ENCODE data around the gene TRIM44.

Gene TRIM44

GRCh38 chr11:35792148-35792845, 129.7 kb downstream of the TRIM44 start:
- Histone ChIP-seq H3K4me1 (peaks cover 0 to 7% (median 0%) of the 10 kb centered on the region in 10 experiments; a peak in 2 of 20 replicates), H3K9ac (no peak overlapping the region), H3K27ac (no peak overlapping the region), H3K4me2 (no peak overlapping the region), H4K20me1 (peaks cover 5 to 84% (median 18%) of the 10 kb centered on the region in 11 experiments; a peak in 14 of 22 replicates), H3K9me3 (replicated peaks in 1 of 11) (no peaks in the 10 kb centered on the region), H3K36me3 (peaks cover 9 to 69% (median 38%) of the 10 kb centered on the region in 11 experiments; a peak in 19 of 22 replicates), H3K27me3 (no peaks in the 10 kb centered on the region), H3K4me3 (no peak overlapping the region)
- TF ChIP-seq Cebpa-rat (IDR thresholded peaks at IDR 0.05), result no peak

GRCh38 chr11:35792846-35793192, 130.2 kb downstream of the TRIM44 start:
- no peaks in the 10 kb centered on the region for H3K27me3 ChIP-seq
- no peak overlapping the region for H3K27ac ChIP-seq
- no peak for TF ChIP-seq Cebpa-rat (IDR thresholded peaks at IDR 0.05)
- no peak overlapping the region for H3K4me2 ChIP-seq
- peaks cover 0 to 7% (median 0%) of the 10 kb centered on the region in 10 experiments; a peak in 2 of 20 replicates for H3K4me1 ChIP-seq
- H3K9ac ChIP-seq, result no peak overlapping the region
- H3K9me3 ChIP-seq (replicated peaks in 1 of 11), result no peaks in the 10 kb centered on the region
- peaks cover 9 to 70% (median 41%) of the 10 kb centered on the region in 11 experiments; a peak in 19 of 22 replicates for H3K36me3 ChIP-seq
- no peak overlapping the region for H3K4me3 ChIP-seq
- peaks cover 2 to 79% (median 18%) of the 10 kb centered on the region in 11 experiments; a peak in 14 of 22 replicates for H4K20me1 ChIP-seq

- Histone ChIP-seq H3K4me3 (no peak overlapping the region), H3K4me1 (peaks cover 0 to 7% (median 0%) of the 10 kb centered on the region in 10 experiments; a peak in 2 of 20 replicates), H3K27me3 (no peaks in the 10 kb centered on the region), H4K20me1 (peaks cover 0 to 69% (median 17%) of the 10 kb centered on the region in 11 experiments; a peak in 13 of 22 replicates), H3K27ac (no peak overlapping the region), H3K9me3 (replicated peaks in 1 of 11) (peaks cover 2 to 6% (median 5%) of the 10 kb centered on the region in 11 experiments; a peak in 13 of 22 replicates), H3K36me3 (peaks cover 15 to 83% (median 54%) of the 10 kb centered on the region in 11 experiments; a peak in 21 of 22 replicates), H3K9ac (no peak overlapping the region), H3K4me2 (no peak overlapping the region)
- no peak for TF ChIP-seq Cebpa-rat (IDR thresholded peaks at IDR 0.05)
These were observed 131.8 kb downstream of the TRIM44 start for GRCh38 chr11:35794333-35794732.

GRCh38 chr11:35794850-35795249, 132.3 kb downstream of the TRIM44 start:
- Histone ChIP-seq H3K4me3 (no peak overlapping the region), H3K9me3 (replicated peaks in 1 of 11) (peaks cover 7 to 11% (median 10%) of the 10 kb centered on the region in 11 experiments; a peak in 18 of 22 replicates), H4K20me1 (peaks cover 0 to 64% (median 12%) of the 10 kb centered on the region in 11 experiments; a peak in 12 of 22 replicates), H3K9ac (no peak overlapping the region), H3K27me3 (no peaks in the 10 kb centered on the region), H3K4me2 (no peak overlapping the region), H3K4me1 (peaks cover 0 to 7% (median 0%) of the 10 kb centered on the region in 10 experiments; a peak in 2 of 20 replicates), H3K36me3 (peaks cover 19 to 88% (median 58%) of the 10 kb centered on the region in 11 experiments; a peak in 21 of 22 replicates), H3K27ac (no peak overlapping the region)
- no peak for TF ChIP-seq Cebpa-rat (IDR thresholded peaks at IDR 0.05)

GRCh38 chr11:35796562-35796961, 134.0 kb downstream of the TRIM44 start:
- H3K36me3 ChIP-seq, result peaks cover 23 to 79% (median 51%) of the 10 kb centered on the region in 11 experiments; a peak in 21 of 22 replicates
- peaks cover 0 to 57% (median 10%) of the 10 kb centered on the region in 11 experiments; a peak in 11 of 22 replicates for H4K20me1 ChIP-seq
- peaks cover 11 to 18% (median 14%) of the 10 kb centered on the region in 11 experiments; a peak in 18 of 22 replicates for H3K9me3 ChIP-seq (replicated peaks in 1 of 11)
- H3K27me3 ChIP-seq, result no peaks in the 10 kb centered on the region
- no peak for TF ChIP-seq Cebpa-rat (IDR thresholded peaks at IDR 0.05)
- H3K4me3 ChIP-seq, result no peak overlapping the region
- H3K4me2 ChIP-seq, result no peak overlapping the region
- H3K9ac ChIP-seq, result no peak overlapping the region
- peaks cover 5 to 20% (median 11%) of the 10 kb centered on the region in 10 experiments; a peak in 16 of 20 replicates for H3K4me1 ChIP-seq
- H3K27ac ChIP-seq, result no peak overlapping the region

- H3K4me1 ChIP-seq, result peaks cover 5 to 20% (median 11%) of the 10 kb centered on the region in 10 experiments; a peak in 16 of 20 replicates
- TF ChIP-seq Cebpa-rat (IDR thresholded peaks at IDR 0.05), result no peak
- no peak overlapping the region for H3K27ac ChIP-seq
- no peak overlapping the region for H3K4me2 ChIP-seq
- peaks cover 0 to 48% (median 10%) of the 10 kb centered on the region in 11 experiments; a peak in 10 of 22 replicates for H4K20me1 ChIP-seq
- H3K9ac ChIP-seq, result no peak overlapping the region
- no peak overlapping the region for H3K4me3 ChIP-seq
- H3K36me3 ChIP-seq, result peaks cover 22 to 74% (median 44%) of the 10 kb centered on the region in 11 experiments; a peak in 20 of 22 replicates
- no peaks in the 10 kb centered on the region for H3K27me3 ChIP-seq
- peaks cover 11 to 18% (median 14%) of the 10 kb centered on the region in 11 experiments; a peak in 18 of 22 replicates for H3K9me3 ChIP-seq (replicated peaks in 1 of 11)
These were observed 135.8 kb downstream of the TRIM44 start for GRCh38 chr11:35798423-35798822.

- Histone ChIP-seq H3K4me1 (peaks cover 5 to 20% (median 11%) of the 10 kb centered on the region in 10 experiments; a peak in 16 of 20 replicates), H3K4me2 (no peak overlapping the region), H3K27ac (no peak overlapping the region), H3K9ac (no peak overlapping the region), H4K20me1 (peaks cover 0 to 43% (median 10%) of the 10 kb centered on the region in 11 experiments; a peak in 10 of 22 replicates), H3K27me3 (no peaks in the 10 kb centered on the region), H3K36me3 (peaks cover 22 to 70% (median 42%) of the 10 kb centered on the region in 11 experiments; a peak in 20 of 22 replicates), H3K9me3 (replicated peaks in 1 of 11) (peaks cover 11 to 18% (median 14%) of the 10 kb centered on the region in 11 experiments; a peak in 18 of 22 replicates), H3K4me3 (no peak overlapping the region)
- TF ChIP-seq Cebpa-rat (IDR thresholded peaks at IDR 0.05), result no peak
These were observed 136.4 kb downstream of the TRIM44 start for GRCh38 chr11:35798983-35799382.

GRCh38 chr11:35799655-35800054, 137.1 kb downstream of the TRIM44 start:
- Histone ChIP-seq H3K4me1 (peaks cover 5 to 20% (median 11%) of the 10 kb centered on the region in 10 experiments; a peak in 16 of 20 replicates), H3K9ac (no peak overlapping the region), H3K4me3 (no peak overlapping the region), H3K27ac (no peak overlapping the region; a peak in 1 of 22 replicates), H3K36me3 (peaks cover 23 to 70% (median 39%) of the 10 kb centered on the region in 11 experiments; a peak in 20 of 22 replicates), H3K9me3 (replicated peaks in 1 of 11) (peaks cover 11 to 18% (median 14%) of the 10 kb centered on the region in 11 experiments; a peak in 18 of 22 replicates), H4K20me1 (peaks cover 0 to 40% (median 9%) of the 10 kb centered on the region in 11 experiments; a peak in 10 of 22 replicates), H3K27me3 (no peaks in the 10 kb centered on the region), H3K4me2 (no peak overlapping the region)
- no peak for TF ChIP-seq Cebpa-rat (IDR thresholded peaks at IDR 0.05)
